ENCODE measurements around the gene HSD11B2.

HSD11B2 gene

GRCh38 chr16:67437513-67437912, 6.6 kb downstream of the HSD11B2 start:
- DNase-seq (ENCODE audit: low spot score), result no peak
- no peak for TF ChIP-seq CTCF (IDR thresholded peaks at IDR 0.05; ENCODE audit: borderline replicate concordance, control extremely low read depth, extremely low read depth, insufficient read depth, missing control alignments)
- in situ Hi-C loops (cut with MboI; ENCODE audit: low sequenced_read_pairs, unreplicated experiment), result no loop called here

GRCh38 chr16:67438098-67438791, 7.3 kb downstream of the HSD11B2 start:
- no peak for DNase-seq (ENCODE audit: low spot score)
- TF ChIP-seq CTCF (IDR thresholded peaks at IDR 0.05; ENCODE audit: borderline replicate concordance, control extremely low read depth, extremely low read depth, insufficient read depth, missing control alignments), result no peak

GRCh38 chr16:67438824-67439393, 8.0 kb downstream of the HSD11B2 start:
- no peak for DNase-seq (ENCODE audit: low spot score)
- in situ Hi-C loops (cut with MboI; ENCODE audit: low sequenced_read_pairs, unreplicated experiment), result no loop called here
- TF ChIP-seq CTCF (IDR thresholded peaks at IDR 0.05; ENCODE audit: borderline replicate concordance, control extremely low read depth, extremely low read depth, insufficient read depth, missing control alignments), result no peak

More at GRCh38 chr16:67438098-67438791, 7.3 kb downstream of the HSD11B2 start:
- in situ Hi-C loops (cut with MboI; ENCODE audit: low sequenced_read_pairs, unreplicated experiment), result no loop called here

GRCh38 chr16:67441271-67441753, 10.4 kb downstream of the HSD11B2 start:
- no peak for DNase-seq (ENCODE audit: low spot score)
- in situ Hi-C loops (cut with MboI; ENCODE audit: low sequenced_read_pairs, unreplicated experiment), result no loop called here
- TF ChIP-seq CTCF (IDR thresholded peaks at IDR 0.05; ENCODE audit: borderline replicate concordance, control extremely low read depth, extremely low read depth, insufficient read depth, missing control alignments), result no peak

- in situ Hi-C loops (cut with MboI; ENCODE audit: low sequenced_read_pairs, unreplicated experiment), result no loop called here
- TF ChIP-seq CTCF (IDR thresholded peaks at IDR 0.05; ENCODE audit: borderline replicate concordance, control extremely low read depth, extremely low read depth, insufficient read depth, missing control alignments), result no peak
- DNase-seq (ENCODE audit: low spot score), result no peak
Observed at GRCh38 chr16:67441907-67442306, 11.0 kb downstream of the HSD11B2 start.

- no peak for TF ChIP-seq CTCF (IDR thresholded peaks at IDR 0.05; ENCODE audit: borderline replicate concordance, control extremely low read depth, extremely low read depth, insufficient read depth, missing control alignments)
- in situ Hi-C loops (cut with MboI; ENCODE audit: low sequenced_read_pairs, unreplicated experiment), result no loop called here
- no peak for DNase-seq (ENCODE audit: low spot score)
Observed at GRCh38 chr16:67442581-67443255, 11.8 kb downstream of the HSD11B2 start.
